Measurements from ENCODE around the gene CREG1.
A peak's percentile ranks its signal among the peaks of the same experiment; 100 is the strongest.

Gene CREG1

GRCh38 chr1:167507719-167508118 is 45.8 kb downstream of the CREG1 start:
- DNase-seq (ENCODE audit: low spot score), result no peak

- no peak for DNase-seq (ENCODE audit: low spot score)
Measured at GRCh38 chr1:167504467-167504827, 49.1 kb downstream of the CREG1 start.

GRCh38 chr1:167503626-167504466 is 49.7 kb downstream of the CREG1 start:
- DNase-seq (ENCODE audit: low spot score), result no peak

GRCh38 chr1:167502719-167503462 is 50.7 kb downstream of the CREG1 start:
- DNase-seq (ENCODE audit: low spot score), result no peak

- DNase-seq (ENCODE audit: low spot score), result no peak
Measured at GRCh38 chr1:167502192-167502551, 51.4 kb downstream of the CREG1 start.

GRCh38 chr1:167501515-167502191 is 51.9 kb downstream of the CREG1 start:
- DNase-seq (ENCODE audit: low spot score), result peak; percentile 32

GRCh38 chr1:167500283-167500860 is 53.2 kb downstream of the CREG1 start:
- peak; percentile 59 for DNase-seq (ENCODE audit: low spot score)

- peak; percentile 95 for DNase-seq (ENCODE audit: low spot score)
Measured at GRCh38 chr1:167499664-167500101, 53.9 kb downstream of the CREG1 start.

- peak; percentile 42 for DNase-seq (ENCODE audit: low spot score)
Measured at GRCh38 chr1:167499106-167499505, 54.5 kb downstream of the CREG1 start.

GRCh38 chr1:167496797-167497619 is 56.6 kb downstream of the CREG1 start:
- DNase-seq (ENCODE audit: low spot score), result no peak

- DNase-seq (ENCODE audit: low spot score), result no peak
Measured at GRCh38 chr1:167493372-167493771, 60.2 kb downstream of the CREG1 start.

GRCh38 chr1:167492481-167492910 is 61.1 kb downstream of the CREG1 start:
- no peak for DNase-seq (ENCODE audit: low spot score)

- no peak for DNase-seq (ENCODE audit: low spot score)
Measured at GRCh38 chr1:167491586-167492461, 61.7 kb downstream of the CREG1 start.
